Measurements from ENCODE around the gene AAK1. TPM values are rescaled to one million over a fixed set of nuclear protein-coding genes. Genes with fewer than 3 reads are reported as not detected.

Gene AAK1
- total RNA-seq, 1 experiment from 2014 or later: 30.6 TPM

DNA sequence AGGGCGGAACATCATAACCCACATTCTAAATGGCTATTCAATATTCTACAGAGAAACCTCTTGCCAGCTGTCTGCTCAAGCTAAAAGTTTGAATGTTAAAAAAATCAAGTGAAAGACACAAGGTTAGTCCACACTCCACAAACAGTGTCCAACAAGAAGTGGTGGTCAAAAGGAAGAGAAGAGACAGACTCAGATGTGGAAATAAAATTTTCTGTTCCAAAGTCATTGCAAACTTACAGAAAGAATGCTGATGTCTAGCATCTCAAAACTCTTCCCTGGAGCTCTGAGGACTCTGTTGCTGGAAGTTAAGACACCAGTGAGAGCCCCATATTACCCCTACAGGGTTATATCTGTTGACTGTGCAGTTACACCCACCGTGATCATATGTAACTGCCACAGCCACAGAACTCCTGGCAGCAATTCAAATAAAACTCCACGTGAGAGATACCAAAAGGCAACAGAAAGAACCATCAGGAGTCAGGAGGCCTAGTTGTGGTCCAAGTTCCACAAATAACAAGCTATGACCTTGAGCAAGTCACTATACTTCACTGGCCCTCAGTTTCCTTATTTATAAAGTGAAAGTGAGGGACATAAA lies 60.9 kb downstream of the AAK1 start:
- Mint-ChIP-seq H3K4me3 (no peak overlapping the region), H3K4me1 (peaks cover 26 to 41% of the 10 kb centered on the region in 2 experiments), H3K36me3 (ENCODE audit: insufficient read depth in 1 of 3, low read depth in 3 of 3) (no peaks in the 10 kb centered on the region; a peak in 1 of 7 replicates), H3K27me3 (ENCODE audit: low read depth) (no peaks in the 10 kb centered on the region), H3K9me3 (no peaks in the 10 kb centered on the region), H3K27ac (peak overlapping the region; percentile 73 to 94 (median 93); a peak in 5 of 7 replicates)
- Histone ChIP-seq H3K9ac (ENCODE audit: extremely low read depth, insufficient read length, low read length) (no peak overlapping the region), H3K23ac (ENCODE audit: insufficient read length, low read depth, low read length) (no peak overlapping the region), H2BK120ac (ENCODE audit: low read depth, low read length, poor library complexity, severe bottlenecking) (no peak overlapping the region), H3K27ac (ENCODE audit: insufficient read length, low read depth, low read length) (no peak overlapping the region), H3K79me2 (ENCODE audit: insufficient read depth, low read length) (peaks cover 3% of the 10 kb centered on the region; the same call in 1 of the 2 replicates), H4K5ac (ENCODE audit: insufficient read length, low read depth, low read length) (no peak overlapping the region), H3K4me2 (ENCODE audit: insufficient read depth, insufficient read length, low read length) (no peak overlapping the region), H3K79me1 (ENCODE audit: insufficient read depth, low read depth, low read length, poor library complexity, severe bottlenecking) (peaks cover 3% of the 10 kb centered on the region), H3K9me3 (ENCODE audit: control insufficient read depth, low read depth, low read length) (no peaks in the 10 kb centered on the region), H3K56ac (ENCODE audit: insufficient read length, low read depth, low read length) (no peak overlapping the region), H4K20me1 (ENCODE audit: control insufficient read depth, insufficient read depth, insufficient read length) (no peaks in the 10 kb centered on the region), H2BK20ac (ENCODE audit: low read depth, low read length, poor library complexity, severe bottlenecking) (no peak overlapping the region), H4K91ac (ENCODE audit: insufficient read length, low read depth, low read length) (no peak overlapping the region), H2BK12ac (ENCODE audit: insufficient read length, low read depth, low read length) (no peak overlapping the region), H3K23me2 (ENCODE audit: insufficient read length, low read depth, low read length, poor library complexity, severe bottlenecking) (no peaks in the 10 kb centered on the region), H2AFZ (ENCODE audit: low read length) (no peak overlapping the region), H3K4me1 (ENCODE audit: insufficient read depth, low read length) (peaks cover 5% of the 10 kb centered on the region; the same call in 1 of the 2 replicates), H2BK5ac (ENCODE audit: insufficient read length, low read length) (no peak overlapping the region), H3K14ac (ENCODE audit: insufficient read depth, low read length) (no peak overlapping the region), H2BK15ac (ENCODE audit: low read depth, low read length) (no peak overlapping the region), H4K8ac (replicated peaks; ENCODE audit: insufficient read length, low read depth, low read length) (no peak overlapping the region), H2AK5ac (ENCODE audit: insufficient read length, low read length) (no peak overlapping the region), H3K27me3 (ENCODE audit: insufficient read depth, low read length) (no peaks in the 10 kb centered on the region), H3K18ac (ENCODE audit: insufficient read length, low read depth, low read length) (no peak overlapping the region), H3K4ac (ENCODE audit: low read depth, low read length) (no peak overlapping the region), H3T11ph (ENCODE audit: low read length) (no peak overlapping the region)
- TF ChIP-seq, protein P1, sequence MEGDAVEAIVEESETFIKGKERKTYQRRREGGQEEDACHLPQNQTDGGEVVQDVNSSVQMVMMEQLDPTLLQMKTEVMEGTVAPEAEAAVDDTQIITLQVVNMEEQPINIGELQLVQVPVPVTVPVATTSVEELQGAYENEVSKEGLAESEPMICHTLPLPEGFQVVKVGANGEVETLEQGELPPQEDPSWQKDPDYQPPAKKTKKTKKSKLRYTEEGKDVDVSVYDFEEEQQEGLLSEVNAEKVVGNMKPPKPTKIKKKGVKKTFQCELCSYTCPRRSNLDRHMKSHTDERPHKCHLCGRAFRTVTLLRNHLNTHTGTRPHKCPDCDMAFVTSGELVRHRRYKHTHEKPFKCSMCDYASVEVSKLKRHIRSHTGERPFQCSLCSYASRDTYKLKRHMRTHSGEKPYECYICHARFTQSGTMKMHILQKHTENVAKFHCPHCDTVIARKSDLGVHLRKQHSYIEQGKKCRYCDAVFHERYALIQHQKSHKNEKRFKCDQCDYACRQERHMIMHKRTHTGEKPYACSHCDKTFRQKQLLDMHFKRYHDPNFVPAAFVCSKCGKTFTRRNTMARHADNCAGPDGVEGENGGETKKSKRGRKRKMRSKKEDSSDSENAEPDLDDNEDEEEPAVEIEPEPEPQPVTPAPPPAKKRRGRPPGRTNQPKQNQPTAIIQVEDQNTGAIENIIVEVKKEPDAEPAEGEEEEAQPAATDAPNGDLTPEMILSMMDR (conservative IDR thresholded peaks at IDR 0.05): no peak
- DNase-seq: no peak
- no CpG with 5 or more reads among the region's 3 CpGs for WGBS (ENCODE audit: extremely low coverage, insufficient read length, low lambda C conversion rate)
